ENCODE measurements around the gene ARPC2.

DNA sequence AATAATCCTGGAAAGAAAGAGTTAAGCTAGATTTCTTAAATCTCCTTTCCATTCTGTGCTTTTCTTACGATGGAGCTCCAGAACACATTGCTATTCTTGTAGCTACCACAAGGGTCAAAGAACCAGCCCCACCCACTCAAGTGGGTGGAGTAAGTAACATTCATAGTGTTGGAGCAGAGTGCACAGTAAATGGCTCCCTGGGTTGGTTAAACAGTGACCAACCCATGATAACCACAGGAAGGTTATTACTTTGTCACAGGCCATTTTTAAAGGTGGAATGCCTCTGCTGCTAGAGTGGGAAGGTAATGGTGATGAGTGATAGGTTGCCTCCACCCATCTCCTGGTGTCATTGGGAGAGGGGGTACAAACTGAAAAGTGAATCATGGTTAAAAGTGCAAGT is 13.9 kb downstream of the ARPC2 start:
- TF ChIP-seq ATF3 (IDR thresholded peaks at IDR 0.05) (no peak), GABPA (IDR thresholded peaks at IDR 0.05 in 1 of 2, conservative IDR thresholded peaks at IDR 0.05 in 1 of 2) (no peak), CTCF (IDR thresholded peaks at IDR 0.05; ENCODE audit: low read depth, low read length, missing input control) (no peak), JUND (IDR thresholded peaks at IDR 0.05) (no peak), YY1 (IDR thresholded peaks at IDR 0.05) (no peak), RAD21 (IDR thresholded peaks at IDR 0.05) (no peak), TAF1 (conservative IDR thresholded peaks at IDR 0.05) (no peak)
- TF ChIP-seq, protein P1, sequence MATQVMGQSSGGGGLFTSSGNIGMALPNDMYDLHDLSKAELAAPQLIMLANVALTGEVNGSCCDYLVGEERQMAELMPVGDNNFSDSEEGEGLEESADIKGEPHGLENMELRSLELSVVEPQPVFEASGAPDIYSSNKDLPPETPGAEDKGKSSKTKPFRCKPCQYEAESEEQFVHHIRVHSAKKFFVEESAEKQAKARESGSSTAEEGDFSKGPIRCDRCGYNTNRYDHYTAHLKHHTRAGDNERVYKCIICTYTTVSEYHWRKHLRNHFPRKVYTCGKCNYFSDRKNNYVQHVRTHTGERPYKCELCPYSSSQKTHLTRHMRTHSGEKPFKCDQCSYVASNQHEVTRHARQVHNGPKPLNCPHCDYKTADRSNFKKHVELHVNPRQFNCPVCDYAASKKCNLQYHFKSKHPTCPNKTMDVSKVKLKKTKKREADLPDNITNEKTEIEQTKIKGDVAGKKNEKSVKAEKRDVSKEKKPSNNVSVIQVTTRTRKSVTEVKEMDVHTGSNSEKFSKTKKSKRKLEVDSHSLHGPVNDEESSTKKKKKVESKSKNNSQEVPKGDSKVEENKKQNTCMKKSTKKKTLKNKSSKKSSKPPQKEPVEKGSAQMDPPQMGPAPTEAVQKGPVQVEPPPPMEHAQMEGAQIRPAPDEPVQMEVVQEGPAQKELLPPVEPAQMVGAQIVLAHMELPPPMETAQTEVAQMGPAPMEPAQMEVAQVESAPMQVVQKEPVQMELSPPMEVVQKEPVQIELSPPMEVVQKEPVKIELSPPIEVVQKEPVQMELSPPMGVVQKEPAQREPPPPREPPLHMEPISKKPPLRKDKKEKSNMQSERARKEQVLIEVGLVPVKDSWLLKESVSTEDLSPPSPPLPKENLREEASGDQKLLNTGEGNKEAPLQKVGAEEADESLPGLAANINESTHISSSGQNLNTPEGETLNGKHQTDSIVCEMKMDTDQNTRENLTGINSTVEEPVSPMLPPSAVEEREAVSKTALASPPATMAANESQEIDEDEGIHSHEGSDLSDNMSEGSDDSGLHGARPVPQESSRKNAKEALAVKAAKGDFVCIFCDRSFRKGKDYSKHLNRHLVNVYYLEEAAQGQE (IDR thresholded peaks at IDR 0.05), result no peak
